Suprapubic skin (tissue), 4 donors: ENCODE data around the gene KRT35.

Source experiments
- EP300 ChIP-seq: sonication (generic); formaldehyde crosslinking; IDR thresholded peaks from one replicate; pipeline ENCODE4 v1.6.1; 2017; ENCODE audit warnings: antibody characterized with exemption
- POLR2A ChIP-seq, 2 donors: fragments of 450-650 bp; IDR thresholded peaks; one replicate each; pipeline ENCODE4 v1.6.1; 2017; ENCODE audit warnings: antibody characterized with exemption in 2 of 2, mild to moderate bottlenecking in 2 of 2, moderate library complexity in 2 of 2
- POLR2AphosphoS5 ChIP-seq, 3 donors: sonication (generic); formaldehyde crosslinking; IDR thresholded peaks; one replicate each; pipeline ENCODE4 v1.6.1; 2017; ENCODE audit warnings: antibody characterized with exemption in 3 of 3
- TF ChIP-seq, protein P1 (sequence below), 2 donors: fragments of 200-600 bp in 1 of 2; fragments of 450-650 bp in 1 of 2; sonication (generic) in 1 of 2; IDR thresholded peaks; one replicate each; pipeline ENCODE4 v1.5.1; 2016 to 2019; ENCODE audit warnings: antibody characterized with exemption in 2 of 2, mild to moderate bottlenecking in 1 of 2, moderate library complexity in 1 of 2

GRCh38 chr17:41516830-41517283 lies 35.9 kb upstream of the KRT35 start:
- TF ChIP-seq, protein P1, sequence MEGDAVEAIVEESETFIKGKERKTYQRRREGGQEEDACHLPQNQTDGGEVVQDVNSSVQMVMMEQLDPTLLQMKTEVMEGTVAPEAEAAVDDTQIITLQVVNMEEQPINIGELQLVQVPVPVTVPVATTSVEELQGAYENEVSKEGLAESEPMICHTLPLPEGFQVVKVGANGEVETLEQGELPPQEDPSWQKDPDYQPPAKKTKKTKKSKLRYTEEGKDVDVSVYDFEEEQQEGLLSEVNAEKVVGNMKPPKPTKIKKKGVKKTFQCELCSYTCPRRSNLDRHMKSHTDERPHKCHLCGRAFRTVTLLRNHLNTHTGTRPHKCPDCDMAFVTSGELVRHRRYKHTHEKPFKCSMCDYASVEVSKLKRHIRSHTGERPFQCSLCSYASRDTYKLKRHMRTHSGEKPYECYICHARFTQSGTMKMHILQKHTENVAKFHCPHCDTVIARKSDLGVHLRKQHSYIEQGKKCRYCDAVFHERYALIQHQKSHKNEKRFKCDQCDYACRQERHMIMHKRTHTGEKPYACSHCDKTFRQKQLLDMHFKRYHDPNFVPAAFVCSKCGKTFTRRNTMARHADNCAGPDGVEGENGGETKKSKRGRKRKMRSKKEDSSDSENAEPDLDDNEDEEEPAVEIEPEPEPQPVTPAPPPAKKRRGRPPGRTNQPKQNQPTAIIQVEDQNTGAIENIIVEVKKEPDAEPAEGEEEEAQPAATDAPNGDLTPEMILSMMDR (IDR thresholded peaks at IDR 0.05), result no peak
- TF ChIP-seq EP300 (no peak), POLR2A (IDR thresholded peaks at IDR 0.05) (no peak), POLR2AphosphoS5 (IDR thresholded peaks at IDR 0.05) (no peak)
